ENCODE data around the gene MICU1. TPM values are rescaled to one million over a fixed set of nuclear protein-coding genes. Genes with fewer than 3 reads are reported as not detected.
"Not testable (repeated sequence)": the region's sequence is repeated elsewhere in the genome, so short reads cannot be mapped to it uniquely, and the experiment has no call there.

Gene MICU1
- total RNA-seq, 2 experiments from 2014 or later, result 29.6 to 36.1 TPM

- no peak overlapping the region for H3K4me3 Mint-ChIP-seq
- DNase-seq, result no peak
- H3K27ac Mint-ChIP-seq, result no peak overlapping the region
- H3K36me3 Mint-ChIP-seq (ENCODE audit: low read depth), result no peaks in the 10 kb centered on the region
- ChIA-PET POLR2A (no interaction called here), CTCF (no interaction called here)
- no peaks in the 10 kb centered on the region for H3K9me3 Mint-ChIP-seq
- no peaks in the 10 kb centered on the region for H3K4me1 Mint-ChIP-seq
- H3K27me3 Mint-ChIP-seq, result no peaks in the 10 kb centered on the region
These were observed 52.8 kb downstream of the MICU1 start for GRCh38 chr10:72573079-72573478.

- DNase-seq, result no peak
- Mint-ChIP-seq H3K4me1 (peaks cover 13% of the 10 kb centered on the region), H3K27me3 (no peaks in the 10 kb centered on the region), H3K9me3 (peaks cover 2% of the 10 kb centered on the region), H3K27ac (no peak overlapping the region), H3K36me3 (ENCODE audit: low read depth) (peaks cover 7% of the 10 kb centered on the region), H3K4me3 (no peak overlapping the region)
- POLR2A ChIA-PET, result no interaction called here
- CTCF ChIA-PET, result interaction anchor here (0.9 kb wide), 1 partner anchor 204 kb away, joined by 3 read pairs; no protein-coding TSS in a partner anchor
These were observed 57.8 kb downstream of the MICU1 start for GRCh38 chr10:72567889-72568640.

DNA sequence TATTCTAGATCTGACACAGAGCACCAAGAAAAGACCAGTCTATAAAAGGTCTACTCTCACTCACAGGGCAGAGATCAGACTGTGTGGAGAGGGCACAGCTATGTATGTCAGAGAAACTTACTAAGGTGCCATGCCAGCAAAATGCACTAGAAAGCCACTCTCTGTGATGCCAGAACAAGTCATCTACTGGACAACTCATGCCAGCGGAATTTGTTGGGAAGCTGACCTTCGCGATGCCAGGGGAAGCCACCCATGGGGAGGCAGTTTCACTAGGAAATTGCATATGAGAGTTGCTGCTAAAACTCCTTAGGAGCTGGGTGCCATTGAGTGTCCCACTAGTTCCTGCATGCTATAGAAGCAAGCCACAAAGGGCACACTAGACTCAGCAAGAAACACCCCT, 58.5 kb downstream of the MICU1 start:
- ChIA-PET POLR2A (no interaction called here), CTCF (no interaction called here)
- Mint-ChIP-seq H3K9me3 (peaks cover 2% of the 10 kb centered on the region), H3K4me3 (no peak overlapping the region), H3K27ac (no peak overlapping the region), H3K4me1 (peaks cover 19% of the 10 kb centered on the region), H3K36me3 (ENCODE audit: low read depth) (peaks cover 13% of the 10 kb centered on the region), H3K27me3 (no peaks in the 10 kb centered on the region)
- no peak for DNase-seq

- Mint-ChIP-seq H3K27ac (no peak overlapping the region), H3K27me3 (no peaks in the 10 kb centered on the region), H3K4me3 (no peak overlapping the region), H3K9me3 (peaks cover 2% of the 10 kb centered on the region), H3K36me3 (ENCODE audit: low read depth) (peaks cover 34% of the 10 kb centered on the region), H3K4me1 (peaks cover 31% of the 10 kb centered on the region)
- ChIA-PET CTCF (no interaction called here), POLR2A (no interaction called here)
- DNase-seq, result no peak
These were observed 61.3 kb downstream of the MICU1 start for GRCh38 chr10:72564596-72564995.

GRCh38 chr10:72563327-72563932, 62.4 kb downstream of the MICU1 start:
- peak overlapping the region; percentile 76 for H3K27ac Mint-ChIP-seq
- H3K4me1 Mint-ChIP-seq, result peaks cover 31% of the 10 kb centered on the region
- no peaks in the 10 kb centered on the region for H3K27me3 Mint-ChIP-seq
- peak overlapping the region; percentile 68 for H3K4me3 Mint-ChIP-seq
- peaks cover 2% of the 10 kb centered on the region for H3K9me3 Mint-ChIP-seq
- CTCF ChIA-PET, result no interaction called here
- peaks cover 35% of the 10 kb centered on the region for H3K36me3 Mint-ChIP-seq (ENCODE audit: low read depth)
- POLR2A ChIA-PET, result no interaction called here
- DNase-seq, result no peak

- Mint-ChIP-seq H3K4me1 (peaks cover 31% of the 10 kb centered on the region), H3K36me3 (ENCODE audit: low read depth) (peaks cover 43% of the 10 kb centered on the region)
- POLR2A ChIA-PET, result no interaction called here
These were observed 64.1 kb downstream of the MICU1 start for GRCh38 chr10:72561745-72562166.

DNA sequence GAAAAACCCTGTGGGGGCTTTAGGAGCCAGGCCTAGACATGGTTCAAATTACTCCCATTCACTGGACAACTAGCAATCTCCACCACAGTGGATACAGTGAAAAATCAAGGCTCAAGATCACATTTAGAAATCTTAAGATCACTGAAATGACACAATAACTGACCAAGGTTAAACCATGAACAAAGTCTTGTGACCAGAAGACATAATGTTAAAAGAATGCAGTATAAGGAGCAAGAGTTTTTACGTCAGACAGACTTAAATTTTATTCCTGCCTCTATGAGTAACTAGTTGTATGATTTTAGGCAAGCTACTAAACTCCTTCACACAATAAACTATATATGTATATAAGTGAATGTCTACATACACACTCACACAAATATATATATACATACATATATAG, 68.5 kb downstream of the MICU1 start:
- no peak overlapping the region for H3K4me3 Mint-ChIP-seq
- H3K4me1 Mint-ChIP-seq, result peaks cover 11% of the 10 kb centered on the region
- DNase-seq, result no peak
- POLR2A ChIA-PET, result no interaction called here
- CTCF ChIA-PET, result interaction anchor here (0.7 kb wide), 1 partner anchor 277 kb away, joined by 3 read pairs; no protein-coding TSS in a partner anchor
- no peak overlapping the region for H3K27ac Mint-ChIP-seq
- H3K36me3 Mint-ChIP-seq (ENCODE audit: low read depth), result peaks cover 29% of the 10 kb centered on the region
- H3K9me3 Mint-ChIP-seq, result no peaks in the 10 kb centered on the region
- no peaks in the 10 kb centered on the region for H3K27me3 Mint-ChIP-seq

More at GRCh38 chr10:72561745-72562166, 64.1 kb downstream of the MICU1 start:
- Mint-ChIP-seq H3K27ac (no peak overlapping the region), H3K4me3 (no peak overlapping the region), H3K27me3 (no peaks in the 10 kb centered on the region), H3K9me3 (peaks cover 2% of the 10 kb centered on the region)
- CTCF ChIA-PET, result interaction anchor here (0.6 kb wide), 1 partner anchor 161 kb away, joined by 3 read pairs; no protein-coding TSS in a partner anchor
- DNase-seq, result no peak

DNA sequence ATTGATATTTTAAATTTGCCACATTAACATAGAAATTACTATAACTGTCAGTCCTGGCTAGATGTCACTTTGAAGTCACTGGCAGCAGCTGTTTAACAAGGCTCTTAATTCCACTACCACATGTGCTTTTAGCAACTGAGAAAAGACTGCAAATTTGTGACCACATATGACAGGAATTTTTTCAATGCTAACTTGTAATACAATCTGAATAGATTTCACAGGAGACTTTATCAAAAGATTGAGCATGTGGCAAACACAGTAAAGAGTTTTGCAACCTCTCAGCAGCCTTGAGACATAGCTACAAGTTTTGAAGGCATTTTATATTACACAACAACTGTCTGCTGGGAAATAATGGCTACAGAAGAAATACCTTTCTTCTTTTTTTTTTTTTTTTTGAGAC, 73.0 kb downstream of the MICU1 start:
- POLR2A ChIA-PET, result no interaction called here
- no peaks in the 10 kb centered on the region for H3K9me3 Mint-ChIP-seq
- H3K27me3 Mint-ChIP-seq, result no peaks in the 10 kb centered on the region
- no peak overlapping the region for H3K27ac Mint-ChIP-seq
- no peak overlapping the region for H3K4me3 Mint-ChIP-seq
- no peak for DNase-seq
- H3K4me1 Mint-ChIP-seq, result no peaks in the 10 kb centered on the region
- CTCF ChIA-PET, result no interaction called here
- H3K36me3 Mint-ChIP-seq (ENCODE audit: low read depth), result peaks cover 19% of the 10 kb centered on the region

DNA sequence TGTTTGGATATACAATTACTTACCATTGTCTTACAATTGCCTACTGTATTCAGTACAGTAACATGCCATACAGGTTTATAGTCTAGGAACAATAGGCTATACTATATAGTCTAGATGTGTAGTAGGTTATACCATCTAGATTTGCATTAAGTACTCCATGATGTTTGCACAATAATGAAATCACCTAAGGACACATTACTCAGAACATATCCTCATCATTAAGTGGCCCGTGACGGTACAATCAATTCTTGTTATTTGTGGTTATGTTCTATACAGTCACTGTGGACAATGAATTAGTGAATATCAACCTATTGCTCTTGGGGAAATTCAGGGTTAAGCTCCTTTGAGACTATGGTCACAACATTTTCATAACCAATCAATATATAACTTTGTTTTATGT, 75.6 kb downstream of the MICU1 start:
- ChIA-PET CTCF (no interaction called here), POLR2A (no interaction called here)
- no peak for DNase-seq
- Mint-ChIP-seq H3K9me3 (no peaks in the 10 kb centered on the region), H3K27me3 (no peaks in the 10 kb centered on the region), H3K27ac (no peak overlapping the region), H3K4me1 (no peaks in the 10 kb centered on the region), H3K36me3 (ENCODE audit: low read depth) (peaks cover 17% of the 10 kb centered on the region), H3K4me3 (no peak overlapping the region)

DNA sequence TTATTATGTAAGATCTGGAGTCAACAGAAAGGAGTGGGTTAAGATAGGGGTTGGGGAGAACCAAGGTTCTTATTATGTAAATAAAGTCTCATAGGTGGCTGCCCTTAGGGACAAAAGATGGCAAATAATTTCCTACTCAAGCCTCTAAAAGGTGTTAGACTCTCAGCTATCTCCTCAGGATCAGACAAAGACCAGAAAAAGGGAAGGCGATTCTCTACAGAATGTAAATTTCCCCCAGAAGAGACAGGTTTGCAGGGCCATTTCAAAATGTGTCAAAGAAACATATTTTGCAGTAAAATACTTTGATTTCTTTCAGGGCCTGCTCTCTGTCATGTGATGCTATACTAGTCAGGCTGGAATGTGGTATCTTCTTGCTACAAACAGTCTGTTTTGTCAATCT, 80.3 kb downstream of the MICU1 start:
- H3K27me3 Mint-ChIP-seq, result no peaks in the 10 kb centered on the region
- H3K4me3 Mint-ChIP-seq, result no peak overlapping the region
- H3K4me1 Mint-ChIP-seq, result no peaks in the 10 kb centered on the region
- no peak for DNase-seq
- peaks cover 36% of the 10 kb centered on the region for H3K36me3 Mint-ChIP-seq (ENCODE audit: low read depth)
- H3K9me3 Mint-ChIP-seq, result peaks cover 6% of the 10 kb centered on the region
- H3K27ac Mint-ChIP-seq, result no peak overlapping the region
- ChIA-PET CTCF (no interaction called here), POLR2A (no interaction called here)

DNA sequence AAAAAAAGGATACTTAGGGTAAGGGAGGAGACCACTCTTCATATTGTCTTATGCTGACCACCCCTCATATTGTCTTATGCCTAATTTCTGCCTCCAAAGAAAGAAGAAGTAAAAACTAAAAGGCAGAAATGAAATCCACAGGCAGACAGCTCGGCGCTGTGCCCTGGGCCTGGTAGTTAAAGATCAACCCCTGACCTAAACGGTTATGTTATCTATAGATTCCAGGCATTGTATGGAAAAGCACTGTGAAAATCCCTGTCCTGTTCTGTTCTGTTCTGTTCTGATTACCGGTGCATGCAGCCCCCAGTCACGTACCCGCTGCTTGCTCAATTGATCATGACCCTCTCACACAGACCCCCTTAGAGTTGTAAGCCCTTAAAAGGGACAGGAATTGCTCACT, 82.0 kb downstream of the MICU1 start:
- DNase-seq, CTCF ChIA-PET, H3K9me3 Mint-ChIP-seq, H3K27ac Mint-ChIP-seq, H3K4me1 Mint-ChIP-seq, POLR2A ChIA-PET, H3K27me3 Mint-ChIP-seq, H3K4me3 Mint-ChIP-seq: not testable (repeated sequence)
- H3K36me3 Mint-ChIP-seq (ENCODE audit: low read depth), result peaks cover 28% of the 10 kb centered on the region

DNA sequence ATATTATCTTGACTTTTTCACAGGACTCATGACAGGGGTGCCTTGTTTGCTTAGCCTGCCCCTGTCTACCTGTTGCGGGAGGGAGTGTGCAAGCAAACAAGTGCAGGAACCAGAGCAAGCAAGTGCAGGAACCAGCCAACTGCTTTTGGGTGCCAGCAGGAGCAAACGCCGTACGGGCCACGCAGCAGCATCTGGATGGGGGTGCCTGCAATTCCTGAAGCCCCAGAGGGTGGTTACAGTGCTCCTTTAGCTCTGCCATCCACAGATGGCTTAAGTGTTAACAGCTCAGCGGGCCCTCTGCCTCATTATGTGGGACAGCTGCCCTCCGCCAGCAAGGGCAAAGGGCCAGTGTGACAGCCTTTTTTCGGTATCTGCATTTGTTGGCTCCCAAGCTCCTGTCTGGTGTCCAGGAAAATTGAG, 83.5 kb downstream of the MICU1 start:
- Mint-ChIP-seq H3K4me3 (no peak overlapping the region), H3K9me3 (peaks cover 6% of the 10 kb centered on the region), H3K4me1 (no peaks in the 10 kb centered on the region), H3K36me3 (ENCODE audit: low read depth) (peaks cover 20% of the 10 kb centered on the region), H3K27ac (no peak overlapping the region), H3K27me3 (no peaks in the 10 kb centered on the region)
- CTCF ChIA-PET, result no interaction called here
- POLR2A ChIA-PET, result no interaction called here
- DNase-seq, result no peak

- Mint-ChIP-seq H3K36me3 (ENCODE audit: low read depth) (peaks cover 20% of the 10 kb centered on the region), H3K4me3 (no peak overlapping the region), H3K9me3 (peaks cover 6% of the 10 kb centered on the region), H3K27me3 (no peaks in the 10 kb centered on the region), H3K27ac (no peak overlapping the region), H3K4me1 (no peaks in the 10 kb centered on the region)
- CTCF ChIA-PET, result no interaction called here
- POLR2A ChIA-PET, result no interaction called here
- DNase-seq, result no peak
These were observed 84.5 kb downstream of the MICU1 start for GRCh38 chr10:72541337-72541736.

All from activated CD4-positive, alpha-beta memory T cell treated with anti-CD3 and anti-CD28 coated beads, Interleukin-2, amount 10 ng/mL, durations not matched to agents 7 days and 5 days (primary cell).